Uterus (tissue), 4 donors: Measurements from ENCODE around the gene KPNA5. TPM values are rescaled to one million over a fixed set of nuclear protein-coding genes. Genes with fewer than 3 reads are reported as not detected.

Experiments used
- DNase-seq, 2 donors: peaks; one replicate each; pipeline ENCODE4 v3.0.0-alpha.2; 2019 to 2020
- H3K27ac ChIP-seq, 2 donors: fragments of 200-600 bp; sonication (generic); 1 replicate in 1 of 2; 2 replicates in 1 of 2; pipeline ENCODE4 v1.5.1; 2016 to 2018
- H3K27me3 ChIP-seq, 2 donors: fragments of 200-600 bp; sonication (generic); one replicate each; pipeline ENCODE4 v1.5.1; 2018 to 2019; ENCODE audit warnings: control low read depth in 1 of 2
- H3K36me3 ChIP-seq, 2 donors: fragments of 200-600 bp; sonication (generic); one replicate each; pipeline ENCODE4 v1.5.1; 2019; ENCODE audit warnings: control low read depth in 1 of 2
- H3K4me1 ChIP-seq, 2 donors: fragments of 200-600 bp; sonication (generic); one replicate each; pipeline ENCODE4 v1.5.1; 2018 to 2019; ENCODE audit warnings: control low read depth in 1 of 2
- H3K4me3 ChIP-seq, 2 donors: fragments of 200-600 bp; sonication (generic); 1 replicate in 1 of 2; 2 replicates in 1 of 2; pipeline ENCODE4 v1.5.1; 2018 to 2019; ENCODE audit warnings: mild to moderate bottlenecking in 1 of 2
- H3K9me3 ChIP-seq, 2 donors: fragments of 200-600 bp; sonication (generic); one replicate each; pipeline ENCODE4 v1.5.1; 2019; ENCODE audit warnings: control low read depth in 1 of 2
- CTCF ChIP-seq, 4 experiments: fragments of 200-600 bp in 2 of 4; fragments of 450-650 bp in 2 of 4; sonication (generic) in 2 of 4; IDR thresholded peaks; one replicate each; pipeline ENCODE4 v1.5.1; 2016 to 2019; ENCODE audit warnings: antibody characterized with exemption in 4 of 4, mild to moderate bottlenecking in 2 of 4, moderate library complexity in 1 of 4
- POLR2A ChIP-seq, 2 donors: fragments of 450-650 bp; IDR thresholded peaks; one replicate each; pipeline ENCODE4 v1.6.1; 2016; ENCODE audit warnings: antibody characterized with exemption in 2 of 2, mild to moderate bottlenecking in 1 of 2, moderate library complexity in 1 of 2
- intact Hi-C: fragments of 100-400 bp; cut with DNase I; formaldehyde crosslinking; loops from one replicate; pipeline ENCODE4 v1.15.1; 2023; ENCODE audit warnings: low total_unique reads
- total RNA-seq, 4 donors: library from RNA; depleted of rRNA in 3 of 4; stranded (reverse); fragments of >200 nt in 3 of 4; gene quantifications; one replicate each; pipeline versions ENCODE4 v1.1.0 to v1.2.4, GENCODE V29; 2014 to 2023
- donor health status: DM: yes; HTN: yes; CAD: no.

KPNA5 gene
- total RNA-seq, 4 donors from 2014 or later = 5.6 to 48.3 (median 27.7) TPM

DNA sequence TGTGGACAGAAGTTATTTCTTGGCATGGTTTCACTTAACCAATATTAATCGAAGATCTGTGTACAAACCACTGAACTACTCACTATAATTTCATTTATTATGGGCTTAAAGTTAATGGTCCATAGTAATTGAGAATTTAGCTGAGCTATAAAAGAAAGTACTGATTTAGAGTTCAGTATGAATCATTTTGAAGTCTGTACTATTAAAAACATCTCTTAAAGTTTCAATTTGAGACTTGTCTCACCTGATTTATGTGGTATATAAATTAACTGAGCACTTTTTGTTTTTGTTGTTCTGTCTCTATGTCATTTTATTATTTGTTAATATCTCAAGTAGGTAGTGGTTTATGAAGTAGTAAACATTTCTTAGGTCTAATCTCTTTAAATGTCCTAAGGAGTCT, 24.9 kb downstream of the KPNA5 start:
- no peaks in the 10 kb centered on the region for H3K9me3 ChIP-seq
- H3K4me1 ChIP-seq = no peaks in the 10 kb centered on the region
- no peaks in the 10 kb centered on the region for H3K27me3 ChIP-seq
- TF ChIP-seq POLR2A (IDR thresholded peaks at IDR 0.05) = no peak
- TF ChIP-seq CTCF (IDR thresholded peaks at IDR 0.05) = no peak
- no peak for DNase-seq
- no peak overlapping the region for H3K4me3 ChIP-seq
- intact Hi-C loops = no loop called here
- no peaks in the 10 kb centered on the region for H3K36me3 ChIP-seq
- H3K27ac ChIP-seq = no peak overlapping the region

DNA sequence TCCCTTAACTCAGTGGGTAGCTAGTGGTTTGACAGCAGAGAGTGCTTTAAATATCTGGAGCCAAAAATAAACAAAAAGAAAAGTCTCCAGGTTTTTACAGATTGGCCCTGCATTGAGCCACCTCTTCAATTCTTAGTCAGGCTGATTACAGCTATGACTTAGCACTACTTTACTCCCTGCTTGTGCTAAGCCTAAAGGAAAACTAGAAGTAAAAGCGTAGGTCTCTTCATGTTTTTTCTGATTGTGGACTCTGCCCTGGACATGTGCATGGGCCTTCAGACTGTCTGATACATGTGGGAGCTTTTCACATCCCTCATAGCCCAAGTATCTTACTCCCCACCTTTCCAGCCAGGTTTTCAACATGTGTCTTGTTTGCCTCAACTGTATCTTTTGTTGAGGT, 33.3 kb downstream of the KPNA5 start:
- Histone ChIP-seq H3K36me3 (no peaks in the 10 kb centered on the region), H3K27ac (no peak overlapping the region), H3K27me3 (no peaks in the 10 kb centered on the region), H3K4me1 (no peaks in the 10 kb centered on the region), H3K9me3 (no peaks in the 10 kb centered on the region), H3K4me3 (no peak overlapping the region)
- DNase-seq = no peak
- TF ChIP-seq CTCF (IDR thresholded peaks at IDR 0.05) (no peak), POLR2A (IDR thresholded peaks at IDR 0.05) (no peak)
- intact Hi-C loops = no loop called here

DNA sequence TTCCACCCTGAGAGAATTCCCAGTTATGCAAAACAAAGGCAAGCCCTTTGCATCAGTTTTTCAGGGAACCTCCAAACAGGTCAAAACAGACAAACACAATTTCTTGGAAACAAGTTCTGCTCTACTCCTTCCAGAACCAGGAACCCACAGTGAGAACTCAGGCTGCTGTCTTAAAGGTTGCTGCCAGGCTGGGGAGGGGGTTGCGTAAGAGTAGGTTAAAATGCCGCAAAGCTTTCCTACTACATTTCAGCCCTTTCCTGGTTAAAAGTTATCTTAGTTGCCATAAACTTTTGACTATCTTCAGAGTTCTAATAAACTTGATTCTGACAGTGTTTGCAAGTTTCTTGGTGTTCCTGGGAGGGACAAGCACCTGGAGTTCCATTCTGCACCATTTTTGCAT, 33.8 kb downstream of the KPNA5 start:
- no peak for DNase-seq
- TF ChIP-seq POLR2A (IDR thresholded peaks at IDR 0.05) = no peak
- TF ChIP-seq CTCF (IDR thresholded peaks at IDR 0.05) = no peak
- intact Hi-C loops = no loop called here
- H3K9me3 ChIP-seq = no peaks in the 10 kb centered on the region
- H3K27ac ChIP-seq = no peak overlapping the region
- no peaks in the 10 kb centered on the region for H3K36me3 ChIP-seq
- H3K27me3 ChIP-seq = no peaks in the 10 kb centered on the region
- no peaks in the 10 kb centered on the region for H3K4me1 ChIP-seq
- H3K4me3 ChIP-seq = no peak overlapping the region

GRCh38 chr6:116726947-116727346, 45.9 kb downstream of the KPNA5 start:
- DNase-seq = no peak
- intact Hi-C loops = no loop called here
- H3K4me3 ChIP-seq = no peak overlapping the region
- TF ChIP-seq CTCF (IDR thresholded peaks at IDR 0.05) (no peak), POLR2A (IDR thresholded peaks at IDR 0.05) (no peak)
- H3K27me3 ChIP-seq = no peaks in the 10 kb centered on the region
- no peaks in the 10 kb centered on the region for H3K9me3 ChIP-seq
- H3K27ac ChIP-seq = no peak overlapping the region
- no peaks in the 10 kb centered on the region for H3K4me1 ChIP-seq
- H3K36me3 ChIP-seq = no peaks in the 10 kb centered on the region

DNA sequence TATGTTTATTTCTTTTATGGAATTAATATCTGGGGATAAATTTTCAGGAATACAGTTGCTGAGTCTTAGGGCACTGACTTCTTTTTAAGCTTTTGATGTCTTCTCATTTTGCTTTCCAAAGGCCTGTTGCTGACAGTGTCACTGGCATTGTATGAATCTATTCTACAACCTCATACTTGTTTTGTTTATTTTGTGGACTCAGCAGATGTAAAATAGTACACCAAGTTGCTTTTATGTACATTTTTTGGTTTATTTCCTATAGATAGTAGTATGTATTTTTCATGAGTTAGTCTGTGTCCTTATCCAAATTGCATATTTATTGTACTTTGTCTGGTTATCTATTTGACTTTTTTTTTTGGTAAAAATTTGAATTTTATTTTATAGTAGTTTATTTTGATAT, 49.5 kb downstream of the KPNA5 start:
- no peak for DNase-seq
- no peaks in the 10 kb centered on the region for H3K36me3 ChIP-seq

More for the DNA sequence above, 49.5 kb downstream of the KPNA5 start:
- Histone ChIP-seq H3K9me3 (no peaks in the 10 kb centered on the region), H3K27ac (no peak overlapping the region), H3K4me1 (no peaks in the 10 kb centered on the region), H3K4me3 (no peak overlapping the region), H3K27me3 (no peaks in the 10 kb centered on the region)
- TF ChIP-seq POLR2A (IDR thresholded peaks at IDR 0.05) = no peak
- TF ChIP-seq CTCF (IDR thresholded peaks at IDR 0.05) = no peak
- intact Hi-C loops = no loop called here
